ENCODE data around the gene SVOP. TPM values are rescaled to one million over a fixed set of nuclear protein-coding genes. Genes with fewer than 3 reads are reported as not detected.
A peak's percentile ranks its signal among the peaks of the same experiment; 100 is the strongest.
"Not testable (repeated sequence)": the region's sequence is repeated elsewhere in the genome, so short reads cannot be mapped to it uniquely, and the experiment has no call there.

SVOP gene
- total and polyA plus RNA-seq, 5 donors, result 0.03 to 0.45 (median 0.20) TPM

- ATAC-seq, result no peak
- intact Hi-C loops (cut with DNase I), result no loop called here
- Histone ChIP-seq H3K27me3 (ENCODE audit: control insufficient read depth, insufficient read depth) (no peaks in the 10 kb centered on the region), H3K27ac (ENCODE audit: low read length) (no peak overlapping the region), H3K9me3 (ENCODE audit: control insufficient read depth, low read length) (no peaks in the 10 kb centered on the region), H3K4me1 (ENCODE audit: control insufficient read depth, insufficient read depth, low read length) (no peaks in the 10 kb centered on the region), H3K4me3 (ENCODE audit: low read length) (no peak overlapping the region)
- 90% methylated on average over 6 of the region's 6 CpGs for WGBS
- no peak for DNase-seq
Measured at GRCh38 chr12:108995370-108995992, 25.4 kb downstream of the SVOP start.

- H3K4me1 ChIP-seq (ENCODE audit: control insufficient read depth, insufficient read depth, low read length); intact Hi-C loops (cut with DNase I); ATAC-seq; H3K27me3 ChIP-seq (ENCODE audit: control insufficient read depth, insufficient read depth); DNase-seq; H3K27ac ChIP-seq (ENCODE audit: low read length); H3K9me3 ChIP-seq (ENCODE audit: control insufficient read depth, low read length); H3K4me3 ChIP-seq (ENCODE audit: low read length): not testable (repeated sequence)
- WGBS, result 50% methylated on average over 5 of the region's 5 CpGs
Measured at GRCh38 chr12:108990103-108990502, 30.8 kb downstream of the SVOP start.

GRCh38 chr12:108989376-108989775 is 31.5 kb downstream of the SVOP start:
- intact Hi-C loops (cut with DNase I), result no loop called here
- no peaks in the 10 kb centered on the region for H3K9me3 ChIP-seq (ENCODE audit: control insufficient read depth, low read length)
- WGBS, result 26% methylated on average over 5 of the region's 5 CpGs

GRCh38 chr12:108985750-108986149 is 35.1 kb downstream of the SVOP start:
- Histone ChIP-seq H3K9me3 (ENCODE audit: control insufficient read depth, low read length) (no peaks in the 10 kb centered on the region), H3K27ac (ENCODE audit: low read length) (no peak overlapping the region), H3K4me3 (ENCODE audit: low read length) (no peak overlapping the region), H3K27me3 (ENCODE audit: control insufficient read depth, insufficient read depth) (no peaks in the 10 kb centered on the region), H3K4me1 (ENCODE audit: control insufficient read depth, insufficient read depth, low read length) (no peaks in the 10 kb centered on the region)
- ATAC-seq (no peak), DNase-seq (no peak)
- intact Hi-C loops (cut with DNase I), result no loop called here
- 36% methylated on average over 2 of the region's 2 CpGs for WGBS

More at GRCh38 chr12:108989376-108989775, 31.5 kb downstream of the SVOP start:
- H3K27me3 ChIP-seq (ENCODE audit: control insufficient read depth, insufficient read depth), result no peaks in the 10 kb centered on the region
- no peak overlapping the region for H3K4me3 ChIP-seq (ENCODE audit: low read length)
- DNase-seq (no peak), ATAC-seq (no peak)
- H3K4me1 ChIP-seq (ENCODE audit: control insufficient read depth, insufficient read depth, low read length), result no peaks in the 10 kb centered on the region
- H3K27ac ChIP-seq (ENCODE audit: low read length), result no peak overlapping the region

- Histone ChIP-seq H3K27ac (ENCODE audit: low read length) (no peak overlapping the region), H3K4me3 (ENCODE audit: low read length) (no peak overlapping the region), H3K4me1 (ENCODE audit: control insufficient read depth, insufficient read depth, low read length) (no peaks in the 10 kb centered on the region), H3K9me3 (ENCODE audit: control insufficient read depth, low read length) (no peaks in the 10 kb centered on the region), H3K27me3 (ENCODE audit: control insufficient read depth, insufficient read depth) (no peaks in the 10 kb centered on the region)
- 71% methylated on average over 1 of the region's 1 CpG for WGBS
- ATAC-seq (no peak), DNase-seq (no peak)
- intact Hi-C loops (cut with DNase I), result no loop called here
Measured at GRCh38 chr12:108983227-108983626, 37.6 kb downstream of the SVOP start.

- H3K27ac ChIP-seq (ENCODE audit: low read length), result no peak overlapping the region
- no peak for ATAC-seq
- DNase-seq, result no peak
- H3K9me3 ChIP-seq (ENCODE audit: control insufficient read depth, low read length), result no peaks in the 10 kb centered on the region
- intact Hi-C loops (cut with DNase I), result no loop called here
- no peaks in the 10 kb centered on the region for H3K4me1 ChIP-seq (ENCODE audit: control insufficient read depth, insufficient read depth, low read length)
- H3K27me3 ChIP-seq (ENCODE audit: control insufficient read depth, insufficient read depth), result no peaks in the 10 kb centered on the region
- no peak overlapping the region for H3K4me3 ChIP-seq (ENCODE audit: low read length)
Measured at GRCh38 chr12:108982621-108983219, 38.1 kb downstream of the SVOP start.

GRCh38 chr12:108981835-108982234 is 39.0 kb downstream of the SVOP start:
- H3K4me3 ChIP-seq (ENCODE audit: low read length), result no peak overlapping the region
- WGBS, result 90% methylated on average over 4 of the region's 4 CpGs
- ATAC-seq (no peak), DNase-seq (no peak)
- no peak overlapping the region for H3K27ac ChIP-seq (ENCODE audit: low read length)
- no peaks in the 10 kb centered on the region for H3K4me1 ChIP-seq (ENCODE audit: control insufficient read depth, insufficient read depth, low read length)
- intact Hi-C loops (cut with DNase I), result no loop called here
- H3K27me3 ChIP-seq (ENCODE audit: control insufficient read depth, insufficient read depth), result no peaks in the 10 kb centered on the region
- no peaks in the 10 kb centered on the region for H3K9me3 ChIP-seq (ENCODE audit: control insufficient read depth, low read length)

GRCh38 chr12:108980831-108981618 is 39.8 kb downstream of the SVOP start:
- intact Hi-C loops (cut with DNase I), result no loop called here
- no peaks in the 10 kb centered on the region for H3K9me3 ChIP-seq (ENCODE audit: control insufficient read depth, low read length)
- no peaks in the 10 kb centered on the region for H3K27me3 ChIP-seq (ENCODE audit: control insufficient read depth, insufficient read depth)
- no peak overlapping the region for H3K27ac ChIP-seq (ENCODE audit: low read length)
- DNase-seq (peak in 1 of 3 donors; percentile 57), ATAC-seq (peak; percentile 61 to 91)
- H3K4me1 ChIP-seq (ENCODE audit: control insufficient read depth, insufficient read depth, low read length), result no peaks in the 10 kb centered on the region
- 45% methylated on average over 9 of the region's 9 CpGs for WGBS
- no peak overlapping the region for H3K4me3 ChIP-seq (ENCODE audit: low read length)

- 48% methylated on average over 4 of the region's 4 CpGs for WGBS
- ATAC-seq (no peak), DNase-seq (no peak)
- Histone ChIP-seq H3K27me3 (ENCODE audit: control insufficient read depth, insufficient read depth) (no peaks in the 10 kb centered on the region), H3K9me3 (ENCODE audit: control insufficient read depth, low read length) (no peaks in the 10 kb centered on the region), H3K4me1 (ENCODE audit: control insufficient read depth, insufficient read depth, low read length) (no peaks in the 10 kb centered on the region), H3K4me3 (ENCODE audit: low read length) (no peak overlapping the region), H3K27ac (ENCODE audit: low read length) (no peak overlapping the region)
- intact Hi-C loops (cut with DNase I), result no loop called here
Measured at GRCh38 chr12:108977360-108977759, 43.5 kb downstream of the SVOP start.

GRCh38 chr12:108975024-108975593 is 45.8 kb downstream of the SVOP start:
- Histone ChIP-seq H3K27me3 (ENCODE audit: control insufficient read depth, insufficient read depth) (no peaks in the 10 kb centered on the region), H3K4me1 (ENCODE audit: control insufficient read depth, insufficient read depth, low read length) (no peaks in the 10 kb centered on the region), H3K4me3 (ENCODE audit: low read length) (no peak overlapping the region), H3K27ac (ENCODE audit: low read length) (no peak overlapping the region), H3K9me3 (ENCODE audit: control insufficient read depth, low read length) (no peaks in the 10 kb centered on the region)
- intact Hi-C loops (cut with DNase I), result no loop called here
- no peak for DNase-seq
- 44% methylated on average over 2 of the region's 2 CpGs for WGBS
- ATAC-seq, result no peak

- 63% methylated on average over 4 of the region's 4 CpGs for WGBS
- intact Hi-C loops (cut with DNase I), result no loop called here
- no peaks in the 10 kb centered on the region for H3K27me3 ChIP-seq (ENCODE audit: control insufficient read depth, insufficient read depth)
- no peak for DNase-seq
- no peak overlapping the region for H3K4me3 ChIP-seq (ENCODE audit: low read length)
- H3K27ac ChIP-seq (ENCODE audit: low read length), result no peak overlapping the region
- no peak for ATAC-seq
- no peaks in the 10 kb centered on the region for H3K4me1 ChIP-seq (ENCODE audit: control insufficient read depth, insufficient read depth, low read length)
- no peaks in the 10 kb centered on the region for H3K9me3 ChIP-seq (ENCODE audit: control insufficient read depth, low read length)
Measured at GRCh38 chr12:108973629-108974152, 47.2 kb downstream of the SVOP start.

Measured in right cardiac atrium (tissue), 5 donors.